Measurements from ENCODE around the gene GALNT2. TPM values are rescaled to one million over a fixed set of nuclear protein-coding genes. Genes with fewer than 3 reads are reported as not detected.
A peak's percentile ranks its signal among the peaks of the same experiment; 100 is the strongest.

GALNT2 gene
- total and polyA plus RNA-seq, 2 of the 13 experiments (the other 11 are each of a cell fraction or from before 2014, with no cell fraction given), result 39.3 to 39.6 TPM

- TF ChIP-seq MNT (IDR thresholded peaks at IDR 0.05) (no peak), REXO4 (CRISPR knock-in tag; IDR thresholded peaks at IDR 0.05; ENCODE audit: borderline replicate concordance) (no peak), ZNF10 (CRISPR knock-in tag; IDR thresholded peaks at IDR 0.05; ENCODE audit: borderline replicate concordance, low read depth) (no peak), ZNF260 (CRISPR knock-in tag; IDR thresholded peaks at IDR 0.05; ENCODE audit: borderline replicate concordance, low read depth) (no peak), ZBTB40 (IDR thresholded peaks at IDR 0.05) (no peak), ZBTB40 (CRISPR knock-in tag; IDR thresholded peaks at IDR 0.05) (no peak), ZNF720 (CRISPR knock-in tag; IDR thresholded peaks at IDR 0.05) (no peak), NCOR1 (IDR thresholded peaks at IDR 0.05; ENCODE audit: borderline replicate concordance, low read length) (no peak), ZFP36L1 (CRISPR knock-in tag; IDR thresholded peaks at IDR 0.05) (no peak), ZMYM4 (CRISPR knock-in tag; IDR thresholded peaks at IDR 0.05) (no peak), ZNF350 (CRISPR knock-in tag; IDR thresholded peaks at IDR 0.05; ENCODE audit: borderline replicate concordance, low read depth) (peak; percentile 50; the same call in 1 of the 2 replicates), BATF2 (CRISPR knock-in tag; IDR thresholded peaks at IDR 0.05) (no peak), ZNF232 (CRISPR knock-in tag; IDR thresholded peaks at IDR 0.05; ENCODE audit: borderline replicate concordance) (no peak)
These were observed 37.6 kb downstream of the GALNT2 start (continued) for GRCh38 chr1:230104395-230105244.

Data from HepG2 (cell line).